Right ventricle myocardium inferior (tissue), 1 donor: ENCODE results near the gene IL24. TPM values are rescaled to one million over a fixed set of nuclear protein-coding genes. Genes with fewer than 3 reads are reported as not detected.

Experiments used
- ATAC-seq: fragments of 200-7000 bp; cut with Tn5 transposase; one replicate; pipeline ENCODE4 v1.9.1; 2020; ENCODE audit warnings: mild to moderate bottlenecking, moderate library complexity
- DNase-seq: peaks from one replicate; pipeline ENCODE4 v3.0.0; 2021; ENCODE audit errors: missing footprints
- intact Hi-C: fragments of 100-400 bp; cut with DNase I; formaldehyde crosslinking; loops from one replicate; pipeline ENCODE4 v1.11.0; 2022
- total RNA-seq: library from RNA; stranded (reverse); fragmentation: NEBNext Ultra II Directional; extraction: Animal tissue kit (Norgen Biotek cat#: 25700); gene quantifications from one replicate; pipeline ENCODE4 v1.2.1, GENCODE V29; 2021
- donor health status: DM: no; HTN: yes; CAD: no; lungs with severe emphysema.

Gene IL24
- total RNA-seq, 1 donor from 2014 or later: not detected

- intact Hi-C loops: no loop called here
- no peak for ATAC-seq
- no peak for DNase-seq
Measured at GRCh38 chr1:206873603-206874188, 23.5 kb upstream of the IL24 start.

DNA sequence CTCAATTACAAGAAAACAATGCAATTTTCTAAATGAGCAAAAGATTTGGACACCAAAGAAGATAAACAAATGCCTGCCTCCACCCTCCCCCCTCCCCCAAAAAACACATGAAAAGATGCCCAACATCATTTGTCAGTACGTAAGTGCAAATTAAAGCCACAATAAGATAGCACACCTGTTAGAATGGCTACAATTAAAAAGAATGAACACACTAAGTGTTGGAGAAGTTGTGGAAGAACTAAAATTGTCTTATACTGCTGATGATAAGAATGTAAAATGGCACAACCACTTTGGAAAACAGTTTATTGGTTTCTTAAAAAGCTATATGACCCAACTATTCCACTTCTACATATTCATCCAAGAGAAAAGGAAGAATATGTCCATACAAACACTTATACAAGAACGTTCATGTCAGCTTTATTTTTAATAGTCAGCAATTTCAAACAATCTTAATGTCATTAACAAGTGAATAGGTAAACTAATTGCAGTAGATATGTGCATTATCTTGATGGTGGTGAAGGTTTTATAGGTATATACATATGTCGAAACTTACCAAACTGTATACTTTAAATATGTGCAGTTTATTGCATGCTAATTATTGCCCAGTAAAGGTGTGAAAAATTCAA, 21.4 kb upstream of the IL24 start:
- intact Hi-C loops: no loop called here
- DNase-seq (no peak), ATAC-seq (no peak)

DNA sequence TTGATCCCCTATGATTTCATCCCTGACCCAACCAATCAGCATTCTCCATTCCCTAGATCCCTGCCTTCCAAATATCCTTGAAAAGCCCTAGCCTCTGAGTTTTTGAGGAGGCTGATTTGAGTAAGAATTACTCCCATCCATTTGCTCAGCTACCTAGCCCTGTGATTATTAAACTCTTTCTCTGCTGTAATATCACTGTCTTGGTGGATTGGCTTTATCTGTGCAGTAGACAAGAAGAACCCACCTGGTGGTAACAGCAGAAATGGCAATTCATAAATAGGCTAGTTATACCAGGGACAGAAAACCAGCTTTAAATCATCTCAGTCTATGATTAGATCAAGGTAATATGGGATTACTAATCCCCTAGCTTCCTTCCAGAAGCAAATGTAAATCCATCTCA, 18.8 kb upstream of the IL24 start:
- no peak for DNase-seq
- intact Hi-C loops: no loop called here
- no peak for ATAC-seq

GRCh38 chr1:206880314-206880713, 16.9 kb upstream of the IL24 start:
- intact Hi-C loops: no loop called here
- no peak for ATAC-seq
- DNase-seq: no peak

DNA sequence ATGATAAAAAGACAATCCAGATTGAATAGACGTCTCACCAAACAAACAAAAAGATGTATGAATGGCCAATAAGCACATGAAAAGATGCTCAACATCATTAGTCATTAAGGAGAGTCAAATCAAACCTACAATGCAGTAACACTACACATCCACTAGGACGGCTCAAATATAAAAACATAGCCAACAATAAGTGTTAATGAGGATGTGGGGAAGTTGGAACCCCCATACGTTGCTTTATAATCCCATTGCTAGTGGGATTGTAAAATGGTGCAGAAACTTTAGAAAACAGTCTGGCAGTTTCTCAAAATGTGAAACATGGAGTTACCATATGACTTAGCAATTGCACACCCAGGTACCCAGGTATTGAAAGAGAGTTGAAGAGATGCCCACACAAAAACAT, 14.7 kb upstream of the IL24 start:
- intact Hi-C loops: no loop called here
- no peak for ATAC-seq
- DNase-seq: no peak

DNA sequence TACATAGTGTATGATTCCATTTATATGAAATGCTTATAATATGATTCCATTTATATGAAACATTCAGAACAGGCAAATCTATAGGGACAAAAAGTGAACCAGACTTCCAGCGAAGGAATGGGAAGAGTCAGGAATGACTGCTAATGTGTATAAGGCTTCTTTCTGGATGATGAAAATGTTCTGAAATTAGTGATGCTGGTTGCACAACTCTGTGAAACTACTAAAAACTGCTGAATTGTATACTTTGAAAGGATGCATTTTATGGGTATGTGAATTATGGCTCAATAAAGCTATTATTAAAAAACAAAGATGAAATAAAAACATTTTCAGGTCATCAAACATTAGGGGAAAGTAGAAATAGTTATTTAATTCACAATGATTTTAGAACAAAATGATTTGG, 14.1 kb upstream of the IL24 start:
- intact Hi-C loops: no loop called here
- ATAC-seq (no peak), DNase-seq (no peak)

DNA sequence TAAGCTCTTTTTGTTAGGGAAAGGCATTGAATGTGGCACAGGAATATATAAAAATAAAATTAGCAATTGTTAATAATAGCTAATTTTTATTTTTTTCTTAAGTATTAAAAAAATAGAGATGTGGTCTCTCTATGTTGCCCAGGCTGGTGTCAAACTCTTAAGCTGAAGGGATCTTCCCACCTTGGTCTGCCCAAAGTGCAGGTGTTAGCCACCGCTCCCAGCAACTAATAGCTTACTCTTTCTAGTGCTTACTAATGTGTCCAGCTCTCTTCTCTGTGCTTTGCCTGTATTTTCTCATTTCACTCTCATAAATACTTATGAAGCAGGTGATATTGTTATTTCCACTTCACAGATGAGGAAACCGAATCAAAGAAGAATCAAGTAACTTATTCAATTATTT, 13.4 kb upstream of the IL24 start:
- ATAC-seq (no peak), DNase-seq (no peak)
- intact Hi-C loops: no loop called here

DNA sequence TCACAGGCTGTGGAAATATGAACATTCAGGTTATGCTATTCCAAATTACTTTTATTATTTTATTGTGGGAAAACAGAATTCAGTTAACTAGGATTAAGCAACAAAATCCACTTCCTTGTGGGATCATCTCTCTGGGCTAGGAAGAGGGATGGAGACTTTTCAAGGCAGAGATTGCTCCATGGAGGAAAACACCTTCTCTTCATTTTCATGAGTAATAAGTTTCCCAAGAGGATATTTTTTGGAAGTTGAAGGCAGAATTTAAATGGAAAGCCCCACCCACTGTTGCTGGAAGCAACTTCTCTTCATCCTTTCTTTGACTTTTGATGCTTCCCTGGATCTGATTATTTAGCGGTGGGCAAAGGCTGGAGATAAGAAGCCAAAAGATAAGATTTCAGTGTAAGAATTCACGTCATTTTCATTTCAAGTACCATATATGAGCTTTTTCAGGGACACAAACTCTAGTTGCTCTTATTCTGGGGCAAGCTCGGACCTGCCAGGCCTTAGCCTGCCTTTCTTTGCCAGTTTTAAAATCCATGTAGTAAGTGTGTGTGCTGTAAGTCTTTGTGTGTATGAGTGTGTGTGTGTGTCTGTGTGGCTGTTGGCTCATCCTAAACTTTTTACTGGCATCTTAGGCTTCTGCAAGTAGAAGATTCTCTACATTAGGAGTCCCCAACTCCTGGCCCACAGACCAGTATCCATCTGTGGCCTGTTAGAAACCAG, 11.7 kb upstream of the IL24 start:
- no peak for DNase-seq
- intact Hi-C loops: no loop called here
- ATAC-seq: no peak

DNA sequence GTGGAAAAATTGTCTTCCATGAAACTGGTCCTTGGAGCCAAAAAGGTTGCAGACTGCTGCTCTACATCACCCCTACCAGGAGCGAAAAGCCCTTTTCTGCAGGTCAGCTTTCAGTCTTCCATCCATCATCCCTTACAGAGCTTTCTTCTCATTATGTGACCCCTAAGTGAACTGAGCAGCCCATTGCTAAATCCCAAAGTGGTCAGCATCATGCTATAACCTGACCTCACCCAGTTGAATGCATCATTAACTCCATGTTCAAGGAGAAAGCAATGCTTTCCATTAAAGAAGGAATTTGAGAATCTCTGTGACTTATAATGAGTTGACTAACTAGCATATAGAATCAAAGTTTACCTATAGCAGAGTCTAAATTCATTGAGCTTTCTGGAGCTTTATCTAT, 10.4 kb upstream of the IL24 start:
- no peak for ATAC-seq
- DNase-seq: no peak
- intact Hi-C loops: no loop called here

- no peak for DNase-seq
- no peak for ATAC-seq
- intact Hi-C loops: no loop called here
Measured at GRCh38 chr1:206887701-206888100, 9.5 kb upstream of the IL24 start.

GRCh38 chr1:206890125-206891060, 6.8 kb upstream of the IL24 start:
- DNase-seq (no peak), ATAC-seq (peak; percentile 31)
- intact Hi-C loops: no loop called here

DNA sequence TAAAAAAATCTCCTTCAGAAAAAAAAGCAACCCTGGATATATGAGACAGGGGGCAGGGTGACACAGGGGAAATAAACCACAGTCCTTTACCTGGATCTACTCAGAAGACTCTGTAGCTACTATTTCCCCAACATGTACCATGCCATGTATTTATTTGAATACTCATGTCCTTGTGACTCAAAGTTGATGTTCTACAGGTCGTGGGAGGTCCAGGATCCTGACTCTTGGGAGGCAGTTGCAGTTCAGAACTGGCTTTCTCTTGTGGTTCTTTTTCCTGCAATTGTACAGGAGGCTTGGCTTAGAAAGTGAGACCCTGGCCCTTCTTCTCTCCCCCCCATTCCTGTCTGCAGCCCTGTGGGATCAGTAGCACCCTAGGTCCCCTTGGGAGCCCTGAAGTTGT, 5.8 kb upstream of the IL24 start:
- no peak for DNase-seq
- no peak for ATAC-seq
- intact Hi-C loops: no loop called here

DNA sequence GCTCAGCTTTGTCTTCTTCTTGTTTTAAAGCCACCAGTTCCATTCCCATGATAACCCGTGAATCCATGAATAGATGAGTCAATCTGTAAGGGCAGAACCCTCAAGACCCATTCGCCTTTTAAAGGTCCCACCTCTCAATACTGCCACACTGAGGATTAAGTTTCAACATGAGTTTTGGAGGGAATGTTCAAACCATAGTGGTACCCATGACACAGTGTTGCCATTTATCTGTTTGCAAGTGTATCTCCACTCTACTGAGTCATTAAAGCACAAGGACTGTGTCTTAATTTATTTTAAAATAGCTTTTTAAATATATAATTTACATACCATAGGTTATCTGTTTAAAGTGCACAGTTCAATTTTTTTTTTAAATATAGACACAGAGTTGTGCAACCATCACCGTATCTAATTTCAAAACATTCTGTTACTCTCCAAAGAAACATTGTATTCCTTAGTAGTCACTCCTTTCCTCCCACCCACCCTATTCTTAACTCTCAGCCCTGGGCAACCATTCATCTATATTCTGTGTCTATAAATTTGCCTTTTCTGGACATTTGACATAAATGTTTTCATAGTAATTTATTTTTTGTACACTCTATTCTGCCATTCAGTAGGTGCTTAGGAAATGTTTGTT, 4.8 kb upstream of the IL24 start:
- ATAC-seq (no peak), DNase-seq (no peak)
- intact Hi-C loops: no loop called here

DNA sequence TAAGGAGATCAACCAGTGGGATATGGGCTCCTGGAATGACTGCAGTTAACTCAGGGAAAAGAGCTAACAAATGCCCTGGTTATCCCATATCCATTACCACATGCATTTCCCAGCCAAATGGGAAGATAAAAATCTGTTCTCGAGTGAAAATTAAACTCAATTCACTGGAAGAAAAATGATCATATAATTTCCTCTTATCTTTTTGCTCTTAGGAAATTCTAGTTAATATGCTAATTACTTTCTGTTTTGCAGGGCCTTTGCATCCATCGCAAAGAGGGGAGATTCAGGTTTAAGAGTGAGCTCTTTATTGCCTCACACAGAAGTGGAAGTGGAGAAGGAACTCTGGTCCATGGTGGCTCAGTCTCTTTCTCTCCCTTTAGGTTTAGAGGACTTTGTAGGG, 3.9 kb upstream of the IL24 start:
- intact Hi-C loops: no loop called here
- DNase-seq (no peak), ATAC-seq (no peak)

DNA sequence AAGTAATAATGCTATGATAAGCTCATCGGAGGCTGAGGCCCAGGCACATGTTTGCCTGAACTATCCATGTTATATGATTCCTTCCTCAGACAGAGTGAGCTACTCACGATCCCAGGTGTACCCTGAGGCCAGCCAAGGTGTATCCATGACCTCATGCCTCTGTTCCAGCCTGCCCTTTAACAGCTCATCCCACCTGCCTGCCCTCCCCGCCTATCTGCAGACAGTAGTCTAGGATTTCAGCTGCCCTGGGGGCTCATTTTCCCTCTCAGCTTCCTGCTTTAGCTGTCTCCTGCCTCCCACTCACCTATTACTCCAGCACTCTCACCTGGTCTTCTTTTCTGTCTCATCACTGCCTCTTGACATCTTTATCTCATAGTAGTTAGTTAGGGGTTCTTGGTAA, 1.9 kb upstream of the IL24 start:
- DNase-seq (no peak), ATAC-seq (no peak)
- intact Hi-C loops: no loop called here

GRCh38 chr1:206895837-206896242, 1.4 kb upstream of the IL24 start:
- DNase-seq (no peak), ATAC-seq (no peak)

DNA sequence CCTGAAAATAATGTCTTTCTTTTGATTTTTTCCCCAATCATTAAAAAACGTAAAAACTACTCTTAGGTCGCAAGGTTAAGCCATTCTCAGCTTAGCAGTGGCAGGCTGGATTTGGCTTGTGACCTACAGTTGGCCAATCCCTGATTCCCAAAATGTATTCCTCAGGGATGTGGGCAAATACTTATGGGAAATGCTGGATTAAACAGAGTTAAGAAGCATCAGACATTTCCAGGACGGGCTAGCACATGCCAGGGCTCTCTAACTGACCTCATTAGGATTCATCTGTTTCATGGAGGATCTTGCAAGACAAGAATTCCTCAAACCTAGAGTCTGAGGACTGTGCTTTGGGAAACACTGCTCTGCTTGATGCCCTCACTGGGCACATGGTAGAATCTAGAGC, 982 bp upstream of the IL24 start:
- intact Hi-C loops: no loop called here
- no peak for DNase-seq
- no peak for ATAC-seq

More at GRCh38 chr1:206895837-206896242, 1.4 kb upstream of the IL24 start:
- intact Hi-C loops: no loop called here

DNA sequence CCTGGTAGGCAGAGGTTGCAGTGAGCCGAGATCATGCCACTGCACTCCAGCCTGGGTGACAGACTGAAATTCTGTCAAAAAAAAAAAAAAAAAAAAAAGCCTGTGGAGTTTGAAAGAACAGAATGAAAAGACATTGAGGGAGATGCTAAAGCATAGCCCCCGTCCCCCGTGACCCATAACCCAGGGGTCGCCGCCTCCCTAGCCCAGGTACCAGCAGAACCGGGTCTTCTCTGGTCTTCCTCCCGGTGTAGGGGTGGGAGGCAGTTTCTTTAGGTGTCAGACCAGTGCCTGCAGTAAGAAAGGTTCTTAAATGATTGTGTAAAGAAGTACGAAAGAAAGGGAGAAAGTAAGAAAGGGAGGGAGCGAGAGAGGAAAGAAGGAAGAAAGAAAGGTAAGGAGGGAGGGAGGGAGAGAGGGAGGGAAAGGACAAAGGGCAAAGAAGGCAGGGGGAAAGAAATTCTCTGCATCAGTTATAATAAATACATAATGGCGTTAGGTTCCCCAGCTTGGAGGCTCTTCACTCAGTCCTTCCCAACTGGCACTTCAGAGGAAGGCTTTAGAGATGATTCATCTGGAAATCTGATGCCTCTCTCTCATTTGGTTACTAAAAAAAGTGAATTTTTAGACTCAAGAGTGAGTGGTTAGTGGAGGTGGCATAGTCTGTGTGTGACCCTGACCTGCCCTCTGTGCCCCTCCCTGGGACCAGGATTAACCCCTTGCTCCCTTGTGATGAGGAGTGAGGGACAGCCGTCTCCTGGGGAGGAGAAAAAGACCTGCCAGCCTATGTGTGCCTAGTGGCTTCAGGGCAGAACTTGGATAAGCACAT, 1.1 kb downstream of the IL24 start:
- no peak for ATAC-seq
- intact Hi-C loops: no loop called here

More for the DNA sequence above, 1.1 kb downstream of the IL24 start:
- no peak for DNase-seq
